ENCODE measurements around the gene ARFGAP1.

ARFGAP1 gene

DNA sequence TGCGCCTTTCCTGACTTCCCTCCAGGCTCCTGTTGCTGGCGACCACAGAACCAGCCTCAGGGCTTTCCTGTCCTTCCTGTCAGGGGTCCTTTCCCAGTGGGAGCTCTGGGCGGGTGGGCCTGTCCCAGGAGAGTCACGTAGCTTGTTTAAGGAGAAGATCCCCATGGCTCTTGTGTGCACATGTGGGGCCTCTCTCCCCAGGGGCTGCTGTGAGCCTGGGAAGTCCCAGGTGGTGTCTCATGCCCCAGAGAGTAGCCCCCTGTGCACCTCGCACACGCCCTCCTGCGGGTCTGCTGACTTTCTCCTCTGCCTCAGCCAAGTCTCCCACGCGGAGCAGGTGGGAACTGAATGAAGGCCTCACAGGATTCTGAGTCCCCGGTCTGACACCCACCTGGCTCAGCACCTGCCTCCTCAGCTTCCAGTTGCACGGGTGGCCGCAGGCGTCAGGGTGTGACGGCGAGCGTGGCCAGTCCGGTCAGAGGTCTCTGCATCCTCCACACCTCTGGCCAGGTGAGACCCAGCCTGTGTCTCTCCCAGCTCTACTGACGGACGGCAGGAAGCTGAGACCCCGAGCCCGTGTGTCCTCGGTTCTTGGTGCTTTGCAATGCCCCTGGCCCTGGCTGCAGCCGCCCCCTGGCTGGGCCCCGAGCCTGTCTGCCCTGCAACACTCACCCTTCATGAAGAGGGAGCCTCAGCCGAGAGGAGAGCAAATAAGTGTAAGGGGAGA is 12.7 kb upstream of the ARFGAP1 start:
- DNase-seq (ENCODE audit: low read depth in 2 of 2) = no peak

DNA sequence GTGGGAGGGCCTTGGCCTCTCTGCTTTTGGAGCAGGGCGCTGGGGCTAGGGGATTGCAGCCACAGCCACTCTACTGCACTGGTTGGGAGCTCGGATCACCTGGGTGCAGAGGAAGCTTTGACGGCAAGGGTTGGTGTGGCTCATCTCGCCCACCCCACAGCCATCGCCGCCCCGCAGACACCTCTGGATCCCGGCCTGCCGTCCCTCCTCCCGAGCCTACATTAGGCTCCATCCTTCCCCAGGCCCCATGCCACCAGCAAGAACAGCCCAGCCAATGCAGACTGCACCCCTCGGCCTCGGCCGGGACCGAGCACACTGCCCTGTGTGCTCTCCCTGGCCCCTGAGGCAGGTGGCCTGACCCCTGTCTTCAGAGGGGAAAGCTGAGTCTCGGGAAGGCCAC is 12.1 kb upstream of the ARFGAP1 start:
- no peak for DNase-seq (ENCODE audit: low read depth in 2 of 2)

DNA sequence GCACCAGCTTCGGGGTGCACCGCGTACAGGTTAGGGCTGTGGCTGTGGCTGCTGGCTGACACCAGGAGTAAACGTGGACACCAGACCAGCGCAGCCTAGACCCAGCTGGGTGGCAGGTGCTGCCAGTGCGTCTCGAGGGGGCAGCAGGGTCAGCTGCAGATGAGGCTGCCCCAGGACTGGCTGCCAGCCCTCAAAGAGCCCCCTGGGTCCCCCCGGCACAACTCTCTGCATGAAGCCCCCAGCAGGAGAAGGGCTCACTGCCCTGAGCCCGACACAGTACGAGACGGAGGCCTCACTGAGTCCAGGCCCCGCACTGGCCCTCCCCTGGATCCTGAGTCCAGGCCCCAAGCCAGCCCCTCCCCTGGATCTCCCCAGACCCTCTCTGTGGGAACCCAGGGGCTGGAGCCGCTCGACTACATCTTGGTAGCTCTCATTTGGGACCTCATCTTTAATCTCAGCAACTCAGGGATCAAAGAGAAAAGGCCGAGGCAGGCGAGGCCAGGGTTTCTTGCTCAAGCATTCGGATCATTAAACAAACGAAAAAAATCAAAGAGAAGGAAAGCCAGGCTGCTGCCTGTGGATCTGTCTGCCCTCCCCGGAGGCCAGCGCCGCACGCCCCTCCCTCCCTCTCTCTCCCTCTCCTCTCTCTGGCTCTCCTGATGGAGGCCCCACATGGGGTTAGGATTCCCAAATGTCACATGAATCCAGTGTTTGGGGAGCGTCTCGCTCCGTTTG is 11.4 kb upstream of the ARFGAP1 start:
- DNase-seq (ENCODE audit: low read depth in 2 of 2) = no peak

DNA sequence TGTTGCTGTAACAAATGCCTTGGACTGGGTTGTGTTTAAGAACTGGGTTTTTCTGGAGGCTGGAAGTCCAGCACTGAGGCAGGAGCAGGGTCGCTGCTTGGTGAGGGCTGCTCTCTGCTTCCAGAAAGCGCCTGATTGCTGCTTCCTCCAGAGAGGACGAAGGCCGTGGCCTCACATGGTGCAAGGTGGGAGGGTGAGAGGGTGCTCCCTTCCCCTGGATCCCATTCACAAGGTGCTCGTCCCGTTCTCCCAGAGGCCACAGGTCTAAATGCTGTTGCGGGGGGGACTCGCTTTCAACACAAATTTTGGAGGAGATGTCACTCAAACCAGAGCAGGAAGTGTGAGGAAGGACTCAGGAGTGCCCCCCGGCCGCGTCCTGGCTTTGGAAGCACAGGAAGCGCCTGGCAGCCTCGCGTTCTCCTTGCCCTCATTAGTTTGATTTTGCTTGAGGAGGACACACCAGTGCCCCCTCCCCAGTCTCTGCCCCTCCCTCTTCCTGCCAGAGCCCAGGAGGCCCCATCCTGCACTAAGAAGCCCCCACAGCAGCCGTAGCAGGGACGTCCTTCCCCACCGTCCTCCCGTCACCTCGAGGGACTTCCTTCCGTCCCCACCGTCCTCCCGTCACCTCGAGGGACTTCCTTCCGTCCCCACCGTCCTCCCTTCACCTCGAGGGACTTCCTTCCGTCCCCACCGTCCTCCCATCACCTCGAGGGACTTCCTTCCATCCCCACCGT is 10.7 kb upstream of the ARFGAP1 start:
- DNase-seq (ENCODE audit: low read depth in 2 of 2) = no peak

DNA sequence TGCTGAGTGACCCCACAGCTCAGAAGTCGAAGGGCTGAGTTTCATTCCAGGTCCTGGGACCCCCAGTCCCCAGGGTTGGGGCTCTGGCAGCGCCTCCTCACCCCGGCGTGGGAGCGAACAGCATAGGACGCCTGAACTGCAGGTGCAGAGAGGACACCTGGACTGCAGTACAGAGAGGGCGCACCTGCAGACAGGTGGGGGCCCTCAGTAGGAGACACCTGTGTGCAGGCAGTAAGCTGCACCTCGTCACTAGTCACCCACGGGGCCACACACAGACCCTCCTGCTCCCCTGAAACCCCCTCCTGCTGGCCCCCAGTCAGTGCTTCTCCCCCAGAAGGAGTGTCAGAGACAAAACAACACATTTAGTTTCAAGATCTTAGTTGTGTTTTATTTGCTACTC is 9.8 kb upstream of the ARFGAP1 start:
- DNase-seq (ENCODE audit: low read depth in 2 of 2) = no peak

DNA sequence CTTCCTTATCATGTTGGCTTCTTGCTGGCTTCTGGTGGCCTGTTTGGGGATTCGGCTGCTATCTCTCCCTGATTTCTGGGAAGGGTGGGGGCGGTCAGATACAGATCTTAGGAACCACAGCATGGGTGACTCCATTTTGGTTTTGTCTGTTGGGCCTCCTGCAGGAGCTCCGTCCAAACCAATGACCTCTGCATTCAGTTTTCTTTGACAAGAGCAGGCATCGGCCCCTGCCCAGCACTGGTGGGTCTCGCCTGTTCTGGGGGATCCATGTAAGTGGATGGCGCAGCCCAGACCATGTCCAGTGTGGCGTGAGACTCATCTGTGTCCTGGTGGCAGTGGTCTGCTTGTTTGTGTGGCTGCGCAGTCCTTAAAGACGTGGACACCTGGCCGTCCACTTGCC is 8.6 kb upstream of the ARFGAP1 start:
- DNase-seq (ENCODE audit: low read depth in 2 of 2) = no peak

DNA sequence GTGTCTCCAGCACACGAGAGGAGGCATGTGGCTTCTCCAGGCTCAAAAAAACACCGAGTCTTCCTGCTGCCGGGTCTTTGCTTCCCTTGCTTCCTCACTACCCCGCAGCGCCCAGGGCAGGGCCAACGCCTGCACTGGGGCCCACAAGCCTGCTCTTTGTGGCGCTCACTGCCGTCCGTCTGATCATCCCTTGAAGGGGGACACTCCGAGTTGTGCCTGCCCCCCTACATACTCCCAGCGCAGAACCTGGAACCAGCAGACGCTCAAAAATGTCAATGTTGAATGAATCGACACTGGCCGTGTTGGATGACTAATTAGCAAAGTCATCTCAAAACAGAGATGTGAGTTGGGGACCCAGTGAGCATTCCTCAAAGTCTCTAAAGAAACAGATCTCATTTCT is 8.1 kb upstream of the ARFGAP1 start:
- DNase-seq (ENCODE audit: low read depth in 2 of 2) = no peak

DNA sequence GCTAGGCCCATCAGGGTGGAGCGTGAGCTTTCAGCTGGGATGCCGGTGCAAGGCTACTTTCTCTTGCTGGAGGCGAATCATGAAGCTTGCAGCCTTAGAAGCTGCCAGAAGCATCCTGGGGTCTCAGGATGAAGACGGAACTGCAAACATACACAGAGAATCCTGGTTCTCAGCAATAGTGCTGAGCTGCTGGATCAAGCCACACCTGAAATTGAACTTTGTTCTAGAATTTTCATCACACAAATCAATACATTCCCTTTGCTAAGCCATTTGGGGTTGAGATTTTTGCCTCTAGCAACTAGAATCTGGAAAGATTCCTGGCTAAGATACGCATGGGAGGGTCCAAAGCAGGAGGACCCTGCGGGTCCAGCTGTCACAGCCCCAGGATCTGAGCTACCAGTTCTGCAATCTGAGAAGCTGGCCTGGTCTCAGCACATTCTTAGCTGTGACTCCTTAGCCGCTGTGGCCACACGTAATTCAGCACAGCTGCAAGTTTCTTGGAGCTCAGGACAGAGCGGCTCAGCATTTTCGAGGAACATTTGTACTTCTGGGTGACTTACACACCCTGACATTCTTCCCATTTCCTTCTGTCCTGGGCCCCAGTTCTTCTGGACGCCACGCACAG is 6.6 kb upstream of the ARFGAP1 start:
- no peak for DNase-seq (ENCODE audit: low read depth in 2 of 2)

DNA sequence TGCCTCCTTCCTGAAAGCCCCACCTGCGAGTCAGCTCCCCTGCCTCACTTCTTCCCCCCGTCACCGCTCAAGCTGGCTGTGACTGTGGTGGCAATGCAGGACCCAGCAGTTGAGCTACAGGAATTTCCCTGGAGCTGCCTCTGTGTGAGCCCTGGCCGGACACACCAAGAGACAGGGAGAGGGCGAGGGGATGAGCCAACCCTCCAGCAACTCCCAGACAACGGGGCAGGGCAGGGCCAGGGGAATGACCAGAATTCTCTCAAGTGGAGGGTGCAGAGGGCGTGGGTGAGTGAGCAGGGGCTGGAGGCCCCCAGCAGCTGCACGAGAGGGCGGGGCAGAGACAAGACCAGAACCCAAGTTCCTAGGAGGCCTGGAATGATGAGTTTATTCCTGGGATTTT is 4.9 kb upstream of the ARFGAP1 start:
- DNase-seq (ENCODE audit: low read depth in 2 of 2) = no peak

DNA sequence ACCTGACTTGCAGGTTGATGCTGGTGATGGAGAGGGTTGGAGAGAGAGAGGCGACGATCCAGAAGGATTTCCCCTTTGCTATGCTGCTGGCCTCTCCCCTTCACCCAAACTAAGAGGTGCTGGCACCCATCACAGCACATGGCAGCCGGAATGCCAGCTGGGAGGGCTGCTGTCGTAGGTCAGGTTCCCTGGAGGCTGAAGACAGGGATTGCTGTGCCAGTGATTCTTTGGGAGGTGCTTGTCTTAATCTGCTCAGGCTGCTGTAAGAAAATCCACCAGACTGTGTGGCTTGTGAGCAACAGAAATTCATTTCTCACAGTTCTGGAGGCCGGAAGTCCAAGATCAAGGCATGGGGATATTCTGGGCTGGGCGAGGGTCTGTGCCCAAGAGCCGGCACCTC is 4.4 kb upstream of the ARFGAP1 start:
- no peak for DNase-seq (ENCODE audit: low read depth in 2 of 2)

DNA sequence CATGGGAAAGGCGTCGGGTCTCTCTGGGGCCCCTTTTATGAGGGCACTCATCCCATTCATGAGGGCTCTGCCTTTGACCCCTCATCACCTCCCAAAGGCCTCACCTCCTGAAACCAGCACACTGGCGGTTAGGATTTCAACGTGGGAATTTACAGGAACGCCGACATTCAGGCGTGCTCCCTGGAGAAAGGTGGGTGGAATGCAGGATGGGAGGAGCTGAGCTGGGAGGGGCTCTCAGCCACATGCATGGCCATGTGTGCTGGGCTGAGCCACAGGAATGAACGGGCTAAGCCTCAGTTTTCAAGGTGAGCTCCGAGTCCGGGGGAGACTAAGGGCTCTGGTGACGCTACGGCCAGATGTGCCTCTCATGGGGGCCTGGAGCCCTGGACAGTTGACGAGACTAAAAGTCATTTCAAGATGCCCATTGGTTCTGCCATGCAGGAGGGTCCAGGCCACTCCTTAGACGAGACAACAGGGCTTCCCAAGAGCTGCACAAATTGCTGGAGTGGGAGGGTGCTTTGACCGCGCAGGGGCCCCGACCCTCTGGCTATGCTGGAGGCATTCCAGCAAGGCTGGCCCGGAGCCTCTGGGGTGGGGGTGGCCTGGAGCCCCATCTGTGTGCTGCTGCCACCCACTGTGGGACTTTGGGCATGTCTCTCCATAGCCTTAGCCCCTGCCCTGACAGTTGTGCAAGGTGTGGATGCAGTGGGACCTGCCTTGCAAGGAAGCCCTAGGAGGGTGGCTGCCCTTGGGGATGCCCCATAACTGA is 3.8 kb upstream of the ARFGAP1 start:
- no peak for DNase-seq (ENCODE audit: low read depth in 2 of 2)

DNA sequence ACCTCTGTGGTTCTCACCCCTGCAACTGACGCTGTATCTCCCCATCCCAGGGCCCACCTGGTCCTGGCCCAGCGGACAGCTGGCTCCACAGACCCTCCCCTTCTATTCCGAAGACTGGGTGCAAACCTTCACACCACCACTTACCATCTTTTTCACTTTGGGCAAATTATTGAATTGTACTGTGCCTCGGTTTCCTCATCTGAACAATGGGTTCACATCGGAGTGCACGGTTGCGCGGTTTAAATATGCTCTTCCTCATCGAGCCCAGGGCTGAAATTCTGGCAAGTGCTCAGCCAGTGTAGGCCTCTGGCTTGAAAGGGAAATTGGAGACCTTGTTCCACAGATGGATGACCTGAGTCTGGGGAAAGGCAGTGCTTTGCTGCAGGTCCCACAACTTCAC is 2.9 kb upstream of the ARFGAP1 start:
- no peak for DNase-seq (ENCODE audit: low read depth in 2 of 2)

DNA sequence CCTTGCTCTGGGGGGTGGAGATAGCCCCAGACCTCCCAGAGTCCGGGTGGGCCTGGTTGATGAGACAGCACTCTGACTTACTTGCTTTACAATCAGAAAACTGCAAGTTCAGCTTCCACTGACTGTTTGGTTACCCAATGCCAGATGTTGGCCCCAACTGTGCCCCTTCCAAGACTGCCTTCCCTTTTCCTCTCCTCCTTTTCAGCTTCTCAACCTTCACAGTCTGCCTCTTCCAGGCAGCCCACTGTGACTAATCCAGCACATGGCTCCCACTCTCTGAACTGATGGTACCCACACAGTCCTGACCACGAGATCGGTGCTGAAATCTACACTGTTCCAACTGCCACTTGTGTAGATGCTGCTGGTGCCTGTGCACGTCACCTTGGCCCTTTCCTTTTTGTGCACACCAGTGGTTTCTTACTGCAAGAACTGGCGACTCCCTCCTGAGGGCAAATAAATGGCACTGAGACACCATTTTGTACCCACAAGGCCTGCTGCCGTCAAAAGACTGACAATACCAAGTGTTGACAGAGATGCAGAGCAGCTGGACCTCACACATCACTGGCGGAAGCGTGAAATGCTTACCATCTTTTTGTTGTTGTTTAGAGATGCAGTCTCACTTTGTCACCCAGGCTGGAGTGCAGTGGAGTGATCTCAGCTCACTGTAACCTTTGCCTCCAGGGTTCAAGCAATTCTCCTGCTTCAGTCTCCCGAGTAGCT is 1.8 kb upstream of the ARFGAP1 start:
- no peak for DNase-seq (ENCODE audit: low read depth in 2 of 2)

DNA sequence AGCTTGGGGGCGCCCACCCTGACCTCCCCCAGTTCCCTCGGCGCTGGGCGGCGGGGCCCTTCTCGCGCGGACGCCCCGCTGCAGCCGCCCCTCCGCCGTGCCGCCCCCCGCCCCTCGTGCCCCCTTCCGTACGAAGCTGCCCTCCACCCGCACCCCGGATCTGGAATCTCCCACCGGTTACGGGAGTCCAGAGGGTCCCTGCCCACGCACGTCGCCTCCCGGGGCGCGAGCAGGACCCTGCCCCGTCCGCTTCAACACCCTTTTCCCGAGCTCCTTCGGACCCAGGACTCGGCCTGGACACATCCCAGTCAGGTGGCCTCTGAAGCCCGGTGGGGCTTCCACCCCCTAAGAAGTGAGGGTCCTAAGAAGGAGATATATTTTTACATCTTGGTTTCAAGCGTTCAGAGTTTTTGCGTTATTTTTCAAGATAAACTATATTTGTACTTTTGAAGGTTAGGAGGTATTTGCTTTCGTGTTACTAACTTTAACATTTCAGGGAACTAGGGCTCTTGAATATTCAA is 506 bp downstream of the ARFGAP1 start:
- no peak for DNase-seq (ENCODE audit: low read depth in 2 of 2)

DNA sequence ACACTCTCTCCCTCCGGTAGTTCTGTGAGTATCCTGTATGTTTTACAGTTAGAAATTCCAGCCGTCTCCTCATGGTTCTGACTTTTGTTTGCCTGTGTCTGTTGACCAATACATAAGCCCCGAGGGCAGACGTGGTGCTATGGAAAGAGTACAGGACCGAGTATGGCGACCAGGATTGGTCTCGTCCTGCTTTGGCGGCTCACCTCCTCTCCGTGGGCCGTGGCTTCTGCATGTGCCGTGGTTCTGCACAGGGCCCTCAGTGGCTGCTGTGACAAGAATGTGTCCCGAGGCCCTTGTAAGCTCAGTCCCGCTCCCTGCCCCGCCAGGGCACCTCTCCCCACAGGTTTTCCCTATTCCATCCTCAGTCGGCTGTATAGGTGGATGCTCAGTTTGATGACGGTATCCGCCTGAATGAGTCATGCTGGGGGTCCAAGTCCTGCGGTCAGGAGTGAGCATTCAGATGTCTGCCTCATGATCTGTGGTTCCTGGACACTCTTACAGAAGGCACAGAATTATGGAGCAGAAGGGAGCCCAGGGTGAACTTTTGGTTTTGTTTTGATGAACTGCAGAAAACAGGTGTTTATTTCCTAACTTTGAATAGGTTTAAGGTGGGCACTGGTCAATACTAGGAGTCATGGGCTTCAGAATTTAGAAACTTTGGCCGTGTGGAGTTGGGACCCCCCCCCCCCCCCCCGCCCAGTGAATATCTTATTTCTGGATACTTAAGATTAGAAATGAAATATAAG is 1.2 kb downstream of the ARFGAP1 start:
- no peak for DNase-seq (ENCODE audit: low read depth in 2 of 2)

DNA sequence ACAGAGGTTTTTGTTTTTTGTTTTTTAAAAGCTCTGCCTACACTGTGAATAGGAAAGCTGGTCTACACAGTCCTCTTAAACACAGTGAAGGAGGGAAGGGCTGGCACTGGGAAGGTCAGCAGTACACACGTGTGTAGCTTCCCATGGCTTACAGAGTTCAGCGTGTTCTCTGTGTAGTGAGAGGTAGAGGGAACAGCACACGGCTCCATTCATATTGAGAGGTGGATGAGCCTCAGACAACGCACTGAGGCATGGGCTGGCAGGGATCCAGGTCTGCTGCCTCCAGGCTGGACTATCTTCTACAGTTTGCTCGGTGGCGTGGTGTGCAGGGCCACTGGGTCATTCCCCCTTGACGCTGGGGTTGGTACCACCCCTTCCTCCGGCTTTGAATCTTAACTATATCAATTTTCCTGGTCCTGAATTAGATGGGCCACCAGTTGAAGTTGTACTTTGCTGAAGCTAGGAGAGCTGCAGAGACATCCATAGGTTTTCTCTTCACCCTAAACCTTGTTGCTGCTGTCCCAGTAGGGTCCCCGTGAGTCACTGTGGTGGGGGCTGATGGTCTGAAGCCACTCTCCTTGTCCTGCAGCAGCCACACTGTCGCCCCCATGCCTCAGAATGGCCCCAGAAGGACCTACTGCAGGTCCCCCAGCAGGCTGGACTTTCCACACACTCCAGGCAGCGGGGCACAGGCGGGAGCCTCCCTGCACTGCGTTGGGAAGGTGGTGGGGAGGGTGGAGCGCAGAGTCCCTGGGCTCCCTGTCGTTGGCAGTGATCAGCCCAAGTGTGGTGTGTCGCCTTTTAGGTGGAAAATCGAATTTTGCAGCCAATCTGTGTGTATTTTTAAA is 2.0 kb downstream of the ARFGAP1 start:
- no peak for DNase-seq (ENCODE audit: low read depth in 2 of 2)

DNA sequence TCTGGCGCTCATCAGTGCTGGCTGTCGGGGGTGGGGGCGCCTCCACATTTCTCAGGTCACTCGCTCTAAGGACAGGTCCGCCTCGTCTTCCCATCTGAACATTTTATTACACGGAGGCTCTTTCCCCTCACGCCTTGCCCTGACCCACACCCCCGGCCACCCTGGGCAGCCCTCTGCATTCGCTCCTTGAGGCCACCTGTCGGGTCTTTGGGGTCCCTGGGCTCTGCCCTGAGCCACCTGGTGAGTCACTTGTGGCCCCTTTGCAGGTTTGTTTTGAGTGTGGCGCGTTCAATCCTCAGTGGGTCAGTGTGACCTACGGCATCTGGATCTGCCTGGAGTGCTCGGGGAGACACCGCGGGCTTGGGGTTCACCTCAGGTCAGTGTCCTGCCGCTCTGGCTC is 3.2 kb downstream of the ARFGAP1 start:
- DNase-seq (ENCODE audit: low read depth in 2 of 2) = no peak

DNA sequence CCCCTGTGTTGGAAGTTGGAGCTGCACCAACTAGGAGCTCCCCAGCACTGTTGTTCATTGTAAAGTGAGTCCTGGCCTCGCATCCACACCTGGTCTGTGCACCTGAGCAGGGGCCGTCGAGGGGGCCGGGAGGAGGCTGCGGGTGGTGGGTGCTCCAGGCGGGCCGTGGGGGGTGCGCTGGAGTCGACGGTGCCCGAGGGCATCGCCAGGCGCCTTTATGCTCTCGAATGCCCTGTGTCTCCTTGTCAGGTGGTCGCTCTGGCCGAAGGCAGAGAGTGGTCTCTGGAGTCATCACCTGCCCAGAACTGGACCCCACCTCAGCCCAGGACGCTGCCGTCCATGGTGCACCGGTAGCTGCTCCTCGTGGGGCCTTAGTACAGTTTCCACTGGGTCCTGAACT is 4.3 kb downstream of the ARFGAP1 start:
- DNase-seq (ENCODE audit: low read depth in 2 of 2) = no peak
